Measurements from ENCODE around the gene HSF2BP. TPM values are rescaled to one million over a fixed set of nuclear protein-coding genes. Genes with fewer than 3 reads are reported as not detected.

Gene HSF2BP
- total and polyA plus RNA-seq, 5 donors = 0.18 to 0.42 (median 0.34) TPM

DNA sequence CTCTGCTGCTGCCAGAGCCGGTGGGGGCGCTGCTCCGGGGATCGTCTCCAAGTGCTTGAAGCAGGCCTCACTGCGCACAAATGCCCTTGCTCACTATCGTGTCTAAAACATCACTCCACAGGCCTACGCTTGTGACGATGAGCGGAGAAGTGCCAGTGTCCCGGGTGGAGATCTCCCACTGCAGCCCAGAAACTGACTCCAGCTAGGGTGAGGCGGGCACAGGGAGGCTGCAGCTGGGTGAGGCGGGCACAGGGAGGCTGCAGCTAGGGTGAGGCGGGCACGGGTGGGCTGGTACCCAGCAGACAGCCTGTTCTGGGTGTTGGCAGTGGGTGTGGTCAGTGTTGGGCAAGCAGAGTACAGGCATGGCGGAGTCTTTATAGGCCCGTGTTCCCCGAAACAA lies 36.9 kb upstream of the HSF2BP start:
- H3K4me1 ChIP-seq (ENCODE audit: control insufficient read depth, insufficient read depth, low read length) = no peaks in the 10 kb centered on the region
- H3K27ac ChIP-seq (ENCODE audit: low read length) = no peak overlapping the region
- WGBS = 97% methylated on average over 17 of the region's 17 CpGs
- intact Hi-C loops (cut with DNase I) = no loop called here
- no peaks in the 10 kb centered on the region for H3K9me3 ChIP-seq (ENCODE audit: control insufficient read depth, low read length)
- H3K27me3 ChIP-seq (ENCODE audit: control insufficient read depth, insufficient read depth) = no peaks in the 10 kb centered on the region
- H3K4me3 ChIP-seq (ENCODE audit: low read length) = no peak overlapping the region
- no peak for ATAC-seq
- no peak for DNase-seq

- H3K4me1 ChIP-seq (ENCODE audit: control insufficient read depth, insufficient read depth, low read length) = no peaks in the 10 kb centered on the region
- no peak for ATAC-seq
- no peak overlapping the region for H3K27ac ChIP-seq (ENCODE audit: low read length)
- WGBS = 92% methylated on average over 27 of the region's 27 CpGs
- no peak overlapping the region for H3K4me3 ChIP-seq (ENCODE audit: low read length)
- no peaks in the 10 kb centered on the region for H3K27me3 ChIP-seq (ENCODE audit: control insufficient read depth, insufficient read depth)
- intact Hi-C loops (cut with DNase I) = no loop called here
- no peak for DNase-seq
- no peaks in the 10 kb centered on the region for H3K9me3 ChIP-seq (ENCODE audit: control insufficient read depth, low read length)
Observed at GRCh38 chr21:43694437-43695079, 35.3 kb upstream of the HSF2BP start.

DNA sequence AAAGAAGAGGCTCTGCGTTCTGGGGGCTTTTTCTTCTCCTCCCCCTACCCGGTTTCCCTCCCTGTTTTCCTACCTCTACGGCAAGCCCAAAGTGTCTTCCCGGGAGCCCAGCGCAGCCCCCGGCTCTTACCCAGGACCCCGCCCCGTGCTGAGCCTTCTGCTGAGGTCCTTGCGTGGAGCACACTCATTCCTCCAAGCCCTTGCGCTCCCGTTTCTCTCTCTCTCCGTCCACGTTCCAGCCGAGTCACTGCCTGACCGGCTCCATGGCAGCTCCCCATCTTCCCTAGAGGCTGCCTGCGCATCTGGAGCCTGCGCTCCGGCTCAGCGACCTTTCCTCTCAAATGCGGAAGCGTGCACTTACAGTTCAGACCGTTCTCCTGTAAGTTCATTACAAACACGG lies 34.7 kb upstream of the HSF2BP start:
- no peaks in the 10 kb centered on the region for H3K9me3 ChIP-seq (ENCODE audit: control insufficient read depth, low read length)
- DNase-seq (no peak), ATAC-seq (no peak)
- WGBS = 93% methylated on average over 23 of the region's 23 CpGs
- no peaks in the 10 kb centered on the region for H3K4me1 ChIP-seq (ENCODE audit: control insufficient read depth, insufficient read depth, low read length)
- no peak overlapping the region for H3K4me3 ChIP-seq (ENCODE audit: low read length)
- intact Hi-C loops (cut with DNase I) = no loop called here
- H3K27ac ChIP-seq (ENCODE audit: low read length) = no peak overlapping the region
- H3K27me3 ChIP-seq (ENCODE audit: control insufficient read depth, insufficient read depth) = no peaks in the 10 kb centered on the region

DNA sequence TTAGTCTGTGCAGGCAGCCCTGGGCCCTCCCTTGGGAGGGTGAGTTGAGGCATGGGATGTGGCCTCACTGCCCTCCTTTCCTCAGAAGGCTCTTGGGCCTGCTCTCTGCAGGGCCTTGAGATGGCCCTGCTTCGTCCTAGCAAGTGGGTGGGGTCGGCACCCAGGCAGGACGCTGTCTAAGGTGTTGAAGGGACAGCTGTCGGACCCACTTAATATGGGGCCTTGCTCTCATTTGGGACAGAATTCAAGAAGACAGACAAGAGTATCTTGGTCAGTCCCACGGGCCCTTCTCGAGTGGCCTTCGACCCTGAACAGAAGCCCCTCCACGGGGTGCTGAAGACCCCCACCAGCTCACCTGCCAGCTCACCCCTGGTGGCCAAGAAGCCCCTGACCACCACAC lies 33.7 kb upstream of the HSF2BP start:
- no peaks in the 10 kb centered on the region for H3K27me3 ChIP-seq (ENCODE audit: control insufficient read depth, insufficient read depth)
- no peaks in the 10 kb centered on the region for H3K4me1 ChIP-seq (ENCODE audit: control insufficient read depth, insufficient read depth, low read length)
- no peak overlapping the region for H3K27ac ChIP-seq (ENCODE audit: low read length)
- no peak for DNase-seq
- H3K9me3 ChIP-seq (ENCODE audit: control insufficient read depth, low read length) = no peaks in the 10 kb centered on the region
- intact Hi-C loops (cut with DNase I) = no loop called here
- H3K4me3 ChIP-seq (ENCODE audit: low read length) = no peak overlapping the region
- whole genome bisulfite sequencing = 92% methylated on average over 8 of the region's 8 CpGs
- ATAC-seq = no peak

GRCh38 chr21:43691801-43692200 lies 32.5 kb upstream of the HSF2BP start:
- Histone ChIP-seq H3K27ac (ENCODE audit: low read length) (no peak overlapping the region), H3K27me3 (ENCODE audit: control insufficient read depth, insufficient read depth) (no peaks in the 10 kb centered on the region), H3K4me3 (ENCODE audit: low read length) (no peak overlapping the region), H3K9me3 (ENCODE audit: control insufficient read depth, low read length) (no peaks in the 10 kb centered on the region), H3K4me1 (ENCODE audit: control insufficient read depth, insufficient read depth, low read length) (no peaks in the 10 kb centered on the region)
- WGBS = 90% methylated on average over 10 of the region's 10 CpGs
- intact Hi-C loops (cut with DNase I) = no loop called here
- DNase-seq (no peak), ATAC-seq (no peak)

DNA sequence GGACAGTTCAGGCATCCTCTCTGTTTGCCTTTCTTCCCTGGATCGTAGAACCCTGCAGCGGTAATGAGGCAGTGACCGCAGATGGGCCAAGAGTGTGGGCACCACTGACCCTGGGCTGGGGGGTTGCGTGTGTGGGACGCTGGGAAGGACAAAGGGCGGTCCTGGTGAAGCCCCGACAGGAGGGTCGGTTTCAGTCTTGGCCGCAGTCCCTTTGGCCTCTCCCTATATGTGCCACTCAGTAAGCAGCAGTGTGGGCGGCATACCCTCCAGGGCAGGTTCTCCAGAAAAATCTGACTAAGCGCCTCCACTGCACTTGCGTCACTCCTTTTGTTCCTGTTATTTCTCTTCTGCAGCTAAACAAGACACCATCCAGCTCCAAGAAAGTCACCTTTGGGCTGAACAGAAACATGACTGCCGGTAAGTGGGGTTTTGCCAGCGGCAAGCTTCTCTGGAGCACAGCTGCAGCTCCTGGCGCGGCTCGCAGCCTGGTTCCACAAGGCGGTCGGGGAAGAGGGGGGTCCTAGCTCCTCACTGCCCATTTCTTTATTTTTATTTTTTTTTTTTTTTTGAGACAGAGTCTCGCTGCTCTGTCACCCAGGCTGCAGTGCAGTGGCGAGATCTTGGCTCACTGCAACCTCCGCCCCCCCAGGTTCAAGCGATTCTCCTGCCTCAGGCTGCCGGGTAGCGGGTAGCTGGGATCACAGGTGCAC lies 32.0 kb upstream of the HSF2BP start:
- no peak for ATAC-seq
- no peaks in the 10 kb centered on the region for H3K4me1 ChIP-seq (ENCODE audit: control insufficient read depth, insufficient read depth, low read length)
- H3K9me3 ChIP-seq (ENCODE audit: control insufficient read depth, low read length) = no peaks in the 10 kb centered on the region
- WGBS = 96% methylated on average over 25 of the region's 25 CpGs
- intact Hi-C loops (cut with DNase I) = no loop called here
- no peak overlapping the region for H3K27ac ChIP-seq (ENCODE audit: low read length)
- H3K27me3 ChIP-seq (ENCODE audit: control insufficient read depth, insufficient read depth) = no peaks in the 10 kb centered on the region
- H3K4me3 ChIP-seq (ENCODE audit: low read length) = no peak overlapping the region
- DNase-seq = no peak

- WGBS = 98% methylated on average over 7 of the region's 7 CpGs
- no peaks in the 10 kb centered on the region for H3K9me3 ChIP-seq (ENCODE audit: control insufficient read depth, low read length)
- no peak overlapping the region for H3K27ac ChIP-seq (ENCODE audit: low read length)
- ATAC-seq (no peak), DNase-seq (no peak)
- intact Hi-C loops (cut with DNase I) = no loop called here
- H3K4me3 ChIP-seq (ENCODE audit: low read length) = no peak overlapping the region
- no peaks in the 10 kb centered on the region for H3K27me3 ChIP-seq (ENCODE audit: control insufficient read depth, insufficient read depth)
- no peaks in the 10 kb centered on the region for H3K4me1 ChIP-seq (ENCODE audit: control insufficient read depth, insufficient read depth, low read length)
Observed at GRCh38 chr21:43690346-43690745, 31.1 kb upstream of the HSF2BP start.

GRCh38 chr21:43689556-43690337 lies 30.5 kb upstream of the HSF2BP start:
- intact Hi-C loops (cut with DNase I) = loop anchor here in 1 of 4 donors (5.0 kb wide), 1 partner anchor 33 kb away; no protein-coding TSS in a partner anchor
- 91% methylated on average over 32 of the region's 32 CpGs for WGBS

DNA sequence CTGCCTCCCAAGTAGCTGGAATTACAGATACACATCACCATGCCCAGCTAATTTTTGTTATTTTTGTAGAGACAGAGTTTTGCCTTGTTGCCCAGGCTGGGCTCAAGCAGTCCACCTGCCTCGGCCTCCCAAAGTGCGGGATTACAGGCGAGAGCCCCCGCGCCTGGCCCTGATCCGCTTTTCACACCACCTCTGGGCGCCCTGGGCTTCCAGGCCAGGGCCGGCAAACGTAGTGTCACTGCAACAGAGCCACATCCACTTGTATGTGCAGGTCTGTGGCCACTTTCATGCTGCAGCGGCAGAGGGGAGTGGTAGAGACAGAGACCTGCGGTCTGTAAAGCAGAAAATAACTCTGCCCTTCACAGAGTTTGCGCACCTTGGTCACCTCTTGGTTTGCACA lies 29.6 kb upstream of the HSF2BP start:
- Histone ChIP-seq H3K27me3 (ENCODE audit: control insufficient read depth, insufficient read depth) (no peaks in the 10 kb centered on the region), H3K9me3 (ENCODE audit: control insufficient read depth, low read length) (no peaks in the 10 kb centered on the region), H3K4me3 (ENCODE audit: low read length) (no peak overlapping the region), H3K27ac (ENCODE audit: low read length) (no peak overlapping the region), H3K4me1 (ENCODE audit: control insufficient read depth, insufficient read depth, low read length) (no peaks in the 10 kb centered on the region)
- no peak for DNase-seq
- ATAC-seq = no peak
- intact Hi-C loops (cut with DNase I) = loop anchor here in 1 of 4 donors (5.0 kb wide), 1 partner anchor 33 kb away; no protein-coding TSS in a partner anchor
- WGBS = 98% methylated on average over 12 of the region's 12 CpGs

More at GRCh38 chr21:43689556-43690337, 30.5 kb upstream of the HSF2BP start:
- H3K4me3 ChIP-seq (ENCODE audit: low read length) = no peak overlapping the region
- no peak for DNase-seq
- no peak for ATAC-seq
- H3K4me1 ChIP-seq (ENCODE audit: control insufficient read depth, insufficient read depth, low read length) = no peaks in the 10 kb centered on the region
- H3K27ac ChIP-seq (ENCODE audit: low read length) = no peak overlapping the region
- H3K27me3 ChIP-seq (ENCODE audit: control insufficient read depth, insufficient read depth) = no peaks in the 10 kb centered on the region
- H3K9me3 ChIP-seq (ENCODE audit: control insufficient read depth, low read length) = no peaks in the 10 kb centered on the region

- 74% methylated on average over 27 of the region's 27 CpGs for WGBS
- intact Hi-C loops (cut with DNase I) = loop anchor here in 1 of 4 donors (5.0 kb wide), 1 partner anchor 35 kb away; no protein-coding TSS in a partner anchor
Observed at GRCh38 chr21:43687566-43688399, 28.5 kb upstream of the HSF2BP start.

More at GRCh38 chr21:43687566-43688399, 28.5 kb upstream of the HSF2BP start:
- Histone ChIP-seq H3K9me3 (ENCODE audit: control insufficient read depth, low read length) (no peaks in the 10 kb centered on the region), H3K27me3 (ENCODE audit: control insufficient read depth, insufficient read depth) (no peaks in the 10 kb centered on the region), H3K4me1 (ENCODE audit: control insufficient read depth, insufficient read depth, low read length) (no peaks in the 10 kb centered on the region), H3K4me3 (ENCODE audit: low read length) (no peak overlapping the region), H3K27ac (ENCODE audit: low read length) (no peak overlapping the region)
- DNase-seq (no peak), ATAC-seq (peak in 1 of 2 donors; percentile 12)
